GM12872 (cell line): Measurements from ENCODE around the gene TSN.

Source experiments
- CTCF ChIP-seq: IDR thresholded peaks from 3 replicates; pipeline ENCODE4 v1.5.1; 2011; ENCODE audit warnings: low read depth, mild to moderate bottlenecking, low read length, moderate library complexity; ENCODE audit not compliant: insufficient read depth

TSN gene

GRCh38 chr2:121804997-121805765, 49.7 kb downstream of the TSN start:
- TF ChIP-seq CTCF, result no peak

GRCh38 chr2:121805766-121806143, 50.3 kb downstream of the TSN start:
- no peak for TF ChIP-seq CTCF

GRCh38 chr2:121809607-121810006, 54.2 kb downstream of the TSN start:
- TF ChIP-seq CTCF, result no peak

- TF ChIP-seq CTCF, result peak; percentile 71
These were observed 55.8 kb downstream of the TSN start for GRCh38 chr2:121810959-121811853.

GRCh38 chr2:121815216-121815615, 59.8 kb downstream of the TSN start:
- TF ChIP-seq CTCF, result no peak

- TF ChIP-seq CTCF, result no peak
These were observed 61.3 kb downstream of the TSN start for GRCh38 chr2:121816797-121817196.
